ENCODE results near the gene PDE3A. TPM values are rescaled to one million over a fixed set of nuclear protein-coding genes. Genes with fewer than 3 reads are reported as not detected.

Gene PDE3A
- total RNA-seq, 5 donors from 2014 or later (not counting 1 experiment from before 2014, with no cell fraction given), result 0.03 to 0.10 (median 0.09) TPM; not detected in 2

GRCh38 chr12:20453756-20454310, 85.5 kb downstream of the PDE3A start:
- Mint-ChIP-seq H3K27me3 (peaks cover 0 to 6% of the 10 kb centered on the region in 2 donors), H3K4me1 (no peaks in the 10 kb centered on the region), H3K36me3 (no peaks in the 10 kb centered on the region), H3K9me3 (no peaks in the 10 kb centered on the region), H3K4me3 (no peak overlapping the region), H3K27ac (no peak overlapping the region)
- WGBS (ENCODE audit: insufficient coverage), result 88% methylated on average over 6 of the region's 6 CpGs
- no peaks in the 10 kb centered on the region for H3K27me3 ChIP-seq (replicated peaks in 1 of 2; ENCODE audit: control insufficient read depth in 2 of 2, extremely low read depth in 1 of 2, insufficient read depth in 2 of 2, low read length in 1 of 2)
- H3K4me3 ChIP-seq (ENCODE audit: control insufficient read depth in 1 of 2, extremely low read depth in 1 of 2, low read length in 1 of 2), result no peak overlapping the region
- ATAC-seq (replicated peaks in 1 of 4) (no peak), DNase-seq (no peak)
- CTCF ChIA-PET, result no interaction called here
- H3K4me1 ChIP-seq (ENCODE audit: control insufficient read depth in 1 of 2, extremely low read depth in 1 of 2, insufficient read depth in 2 of 2, low read length in 2 of 2), result no peaks in the 10 kb centered on the region
- H3K36me3 ChIP-seq (ENCODE audit: control insufficient read depth in 2 of 2, extremely low read depth in 1 of 2, insufficient read depth in 1 of 2, low read length in 1 of 2), result no peaks in the 10 kb centered on the region
- POLR2A ChIA-PET, result no interaction called here
- no peak overlapping the region for H3K27ac ChIP-seq (ENCODE audit: low read length)
- no peaks in the 10 kb centered on the region for H3K9me3 ChIP-seq

GRCh38 chr12:20455001-20455706, 86.8 kb downstream of the PDE3A start:
- Histone ChIP-seq H3K27ac (ENCODE audit: low read length) (no peak overlapping the region), H3K4me1 (ENCODE audit: control insufficient read depth in 1 of 2, extremely low read depth in 1 of 2, insufficient read depth in 2 of 2, low read length in 2 of 2) (no peaks in the 10 kb centered on the region), H3K9me3 (no peaks in the 10 kb centered on the region), H3K36me3 (ENCODE audit: control insufficient read depth in 2 of 2, extremely low read depth in 1 of 2, insufficient read depth in 1 of 2, low read length in 1 of 2) (no peaks in the 10 kb centered on the region), H3K27me3 (replicated peaks in 1 of 2; ENCODE audit: control insufficient read depth in 2 of 2, extremely low read depth in 1 of 2, insufficient read depth in 2 of 2, low read length in 1 of 2) (no peaks in the 10 kb centered on the region), H3K4me3 (ENCODE audit: control insufficient read depth in 1 of 2, extremely low read depth in 1 of 2, low read length in 1 of 2) (no peak overlapping the region)
- Mint-ChIP-seq H3K27me3 (peaks cover 0 to 6% of the 10 kb centered on the region in 2 donors), H3K4me1 (no peaks in the 10 kb centered on the region), H3K36me3 (no peaks in the 10 kb centered on the region), H3K4me3 (no peak overlapping the region), H3K9me3 (no peaks in the 10 kb centered on the region), H3K27ac (no peak overlapping the region)
- POLR2A ChIA-PET, result no interaction called here
- ATAC-seq (replicated peaks in 1 of 4) (no peak), DNase-seq (no peak)
- CTCF ChIA-PET, result interaction anchor here (0.6 to 1.0 kb wide), 2 partner anchors 12 to 1389 kb away, joined by 3 read pairs; no protein-coding TSS in a partner anchor
- WGBS (ENCODE audit: insufficient coverage), result 20% methylated on average over 1 of the region's 4 CpGs

GRCh38 chr12:20457582-20457981, 89.2 kb downstream of the PDE3A start:
- Histone ChIP-seq H3K4me1 (ENCODE audit: control insufficient read depth in 1 of 2, extremely low read depth in 1 of 2, insufficient read depth in 2 of 2, low read length in 2 of 2) (no peaks in the 10 kb centered on the region), H3K36me3 (ENCODE audit: control insufficient read depth in 2 of 2, extremely low read depth in 1 of 2, insufficient read depth in 1 of 2, low read length in 1 of 2) (no peaks in the 10 kb centered on the region), H3K4me3 (ENCODE audit: control insufficient read depth in 1 of 2, extremely low read depth in 1 of 2, low read length in 1 of 2) (no peak overlapping the region), H3K9me3 (no peaks in the 10 kb centered on the region), H3K27me3 (replicated peaks in 1 of 2; ENCODE audit: control insufficient read depth in 2 of 2, extremely low read depth in 1 of 2, insufficient read depth in 2 of 2, low read length in 1 of 2) (no peaks in the 10 kb centered on the region), H3K27ac (ENCODE audit: low read length) (no peak overlapping the region)
- ATAC-seq (replicated peaks in 1 of 4) (no peak), DNase-seq (no peak)
- H3K4me1 Mint-ChIP-seq, result no peaks in the 10 kb centered on the region
- no peaks in the 10 kb centered on the region for H3K9me3 Mint-ChIP-seq
- H3K27me3 Mint-ChIP-seq, result peaks cover 0 to 6% of the 10 kb centered on the region in 2 donors
- H3K4me3 Mint-ChIP-seq, result no peak overlapping the region
- no peaks in the 10 kb centered on the region for H3K36me3 Mint-ChIP-seq
- ChIA-PET CTCF (no interaction called here), POLR2A (no interaction called here)
- no peak overlapping the region for H3K27ac Mint-ChIP-seq
- WGBS (ENCODE audit: insufficient coverage), result no CpG with 5 or more reads among the region's 2 CpGs

GRCh38 chr12:20458011-20458410, 89.7 kb downstream of the PDE3A start:
- no peaks in the 10 kb centered on the region for H3K9me3 ChIP-seq
- no peak overlapping the region for H3K4me3 Mint-ChIP-seq
- no peaks in the 10 kb centered on the region for H3K4me1 ChIP-seq (ENCODE audit: control insufficient read depth in 1 of 2, extremely low read depth in 1 of 2, insufficient read depth in 2 of 2, low read length in 2 of 2)
- H3K27ac ChIP-seq (ENCODE audit: low read length), result no peak overlapping the region
- H3K27ac Mint-ChIP-seq, result no peak overlapping the region
- no peak for DNase-seq
- no peak for ATAC-seq (replicated peaks in 1 of 4)
- WGBS (ENCODE audit: insufficient coverage), result no CpG with 5 or more reads among the region's 1 CpG
- no peaks in the 10 kb centered on the region for H3K9me3 Mint-ChIP-seq
- H3K36me3 ChIP-seq (ENCODE audit: control insufficient read depth in 2 of 2, extremely low read depth in 1 of 2, insufficient read depth in 1 of 2, low read length in 1 of 2), result no peaks in the 10 kb centered on the region
- H3K4me3 ChIP-seq (ENCODE audit: control insufficient read depth in 1 of 2, extremely low read depth in 1 of 2, low read length in 1 of 2), result no peak overlapping the region
- peaks cover 0 to 6% of the 10 kb centered on the region in 2 donors for H3K27me3 Mint-ChIP-seq
- no peaks in the 10 kb centered on the region for H3K36me3 Mint-ChIP-seq
- H3K27me3 ChIP-seq (replicated peaks in 1 of 2; ENCODE audit: control insufficient read depth in 2 of 2, extremely low read depth in 1 of 2, insufficient read depth in 2 of 2, low read length in 1 of 2), result no peaks in the 10 kb centered on the region
- ChIA-PET CTCF (no interaction called here), POLR2A (no interaction called here)
- no peaks in the 10 kb centered on the region for H3K4me1 Mint-ChIP-seq

- H3K27me3 Mint-ChIP-seq, result peaks cover 0 to 6% of the 10 kb centered on the region in 2 donors
Measured at GRCh38 chr12:20459920-20460319, 91.6 kb downstream of the PDE3A start.

GRCh38 chr12:20460956-20461355, 92.6 kb downstream of the PDE3A start:
- H3K4me1 ChIP-seq (ENCODE audit: control insufficient read depth in 1 of 2, extremely low read depth in 1 of 2, insufficient read depth in 2 of 2, low read length in 2 of 2), result no peaks in the 10 kb centered on the region
- H3K27ac Mint-ChIP-seq, result no peak overlapping the region

More at GRCh38 chr12:20459920-20460319, 91.6 kb downstream of the PDE3A start:
- Histone ChIP-seq H3K27me3 (replicated peaks in 1 of 2; ENCODE audit: control insufficient read depth in 2 of 2, extremely low read depth in 1 of 2, insufficient read depth in 2 of 2, low read length in 1 of 2) (no peaks in the 10 kb centered on the region), H3K36me3 (ENCODE audit: control insufficient read depth in 2 of 2, extremely low read depth in 1 of 2, insufficient read depth in 1 of 2, low read length in 1 of 2) (no peaks in the 10 kb centered on the region), H3K9me3 (no peaks in the 10 kb centered on the region), H3K27ac (ENCODE audit: low read length) (no peak overlapping the region), H3K4me1 (ENCODE audit: control insufficient read depth in 1 of 2, extremely low read depth in 1 of 2, insufficient read depth in 2 of 2, low read length in 2 of 2) (no peaks in the 10 kb centered on the region), H3K4me3 (ENCODE audit: control insufficient read depth in 1 of 2, extremely low read depth in 1 of 2, low read length in 1 of 2) (no peak overlapping the region)
- WGBS (ENCODE audit: insufficient coverage), result no CpG with 5 or more reads among the region's 1 CpG
- ChIA-PET POLR2A (no interaction called here), CTCF (no interaction called here)
- Mint-ChIP-seq H3K9me3 (no peaks in the 10 kb centered on the region), H3K36me3 (no peaks in the 10 kb centered on the region), H3K27ac (no peak overlapping the region), H3K4me3 (no peak overlapping the region), H3K4me1 (no peaks in the 10 kb centered on the region)
- DNase-seq (no peak), ATAC-seq (replicated peaks in 1 of 4) (no peak)

More at GRCh38 chr12:20460956-20461355, 92.6 kb downstream of the PDE3A start:
- H3K36me3 Mint-ChIP-seq, result no peaks in the 10 kb centered on the region
- H3K4me3 Mint-ChIP-seq, result no peak overlapping the region
- Histone ChIP-seq H3K27ac (ENCODE audit: low read length) (no peak overlapping the region), H3K9me3 (no peaks in the 10 kb centered on the region), H3K36me3 (ENCODE audit: control insufficient read depth in 2 of 2, extremely low read depth in 1 of 2, insufficient read depth in 1 of 2, low read length in 1 of 2) (no peaks in the 10 kb centered on the region), H3K4me3 (ENCODE audit: control insufficient read depth in 1 of 2, extremely low read depth in 1 of 2, low read length in 1 of 2) (no peak overlapping the region), H3K27me3 (replicated peaks in 1 of 2; ENCODE audit: control insufficient read depth in 2 of 2, extremely low read depth in 1 of 2, insufficient read depth in 2 of 2, low read length in 1 of 2) (no peaks in the 10 kb centered on the region)
- no peaks in the 10 kb centered on the region for H3K9me3 Mint-ChIP-seq
- peaks cover 0 to 2% of the 10 kb centered on the region in 2 donors for H3K27me3 Mint-ChIP-seq
- DNase-seq (no peak), ATAC-seq (replicated peaks in 1 of 4) (no peak)
- ChIA-PET CTCF (no interaction called here), POLR2A (no interaction called here)
- no CpG with 5 or more reads among the region's 2 CpGs for WGBS (ENCODE audit: insufficient coverage)
- H3K4me1 Mint-ChIP-seq, result no peaks in the 10 kb centered on the region
